Mucosa of gallbladder (tissue), 1 donor: ENCODE results near the gene LMAN2L. TPM values are rescaled to one million over a fixed set of nuclear protein-coding genes. Genes with fewer than 3 reads are reported as not detected.

Source experiments
- DNase-seq: peaks from one replicate; pipeline ENCODE4 v3.0.0-alpha.2; 2020; ENCODE audit warnings: low spot score
- total RNA-seq: library from RNA; stranded (reverse); gene quantifications from one replicate; pipeline ENCODE4 v1.2.1, GENCODE V29; 2021
- donor health status: DM: no; HTN: no; CAD: no.

The LMAN2L gene, protein sequence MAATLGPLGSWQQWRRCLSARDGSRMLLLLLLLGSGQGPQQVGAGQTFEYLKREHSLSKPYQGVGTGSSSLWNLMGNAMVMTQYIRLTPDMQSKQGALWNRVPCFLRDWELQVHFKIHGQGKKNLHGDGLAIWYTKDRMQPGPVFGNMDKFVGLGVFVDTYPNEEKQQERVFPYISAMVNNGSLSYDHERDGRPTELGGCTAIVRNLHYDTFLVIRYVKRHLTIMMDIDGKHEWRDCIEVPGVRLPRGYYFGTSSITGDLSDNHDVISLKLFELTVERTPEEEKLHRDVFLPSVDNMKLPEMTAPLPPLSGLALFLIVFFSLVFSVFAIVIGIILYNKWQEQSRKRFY
- 28.0 TPM for total RNA-seq

DNA sequence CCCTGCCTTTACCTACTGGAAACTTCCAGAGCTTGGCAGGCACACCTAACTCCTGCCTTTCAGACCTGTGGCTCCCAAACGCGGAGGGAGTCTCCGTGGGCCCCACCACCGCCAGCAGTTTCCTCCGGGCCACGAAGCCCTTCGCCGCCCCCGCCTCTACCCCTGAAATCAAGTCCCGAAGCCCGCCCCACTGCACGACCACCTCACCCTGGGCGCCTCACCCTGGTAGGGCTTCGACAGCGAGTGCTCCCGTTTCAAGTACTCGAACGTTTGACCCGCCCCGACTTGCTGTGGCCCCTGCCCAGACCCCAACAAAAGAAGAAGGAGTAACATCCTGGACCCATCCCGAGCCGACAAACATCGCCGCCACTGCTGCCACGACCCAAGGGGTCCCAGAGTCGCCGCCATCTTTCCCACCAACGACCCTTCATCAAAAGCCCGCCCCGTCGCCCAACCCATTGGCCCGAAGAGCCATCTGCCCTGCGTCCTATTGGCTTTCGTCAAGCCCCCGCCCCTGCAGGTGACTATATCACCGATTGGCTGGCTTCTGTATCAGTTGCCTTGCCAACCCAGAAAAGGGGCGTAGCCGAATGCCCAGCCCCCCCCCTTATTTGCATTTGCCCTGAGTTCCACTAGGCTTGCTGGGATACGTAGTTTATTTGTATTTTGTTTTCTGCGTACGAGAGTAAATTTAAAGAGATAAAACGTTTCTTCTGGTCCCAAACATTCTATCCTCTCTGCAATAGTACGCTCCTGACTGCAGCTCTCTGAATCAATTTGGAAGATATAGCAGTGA is at the start of gene LMAN2L:
LMAN2L (minus strand) TSS at position 432 of the 796 bp plus-strand sequence; CDS start at position 408, 24 bp downstream.
- peak; percentile 98 for DNase-seq

DNA sequence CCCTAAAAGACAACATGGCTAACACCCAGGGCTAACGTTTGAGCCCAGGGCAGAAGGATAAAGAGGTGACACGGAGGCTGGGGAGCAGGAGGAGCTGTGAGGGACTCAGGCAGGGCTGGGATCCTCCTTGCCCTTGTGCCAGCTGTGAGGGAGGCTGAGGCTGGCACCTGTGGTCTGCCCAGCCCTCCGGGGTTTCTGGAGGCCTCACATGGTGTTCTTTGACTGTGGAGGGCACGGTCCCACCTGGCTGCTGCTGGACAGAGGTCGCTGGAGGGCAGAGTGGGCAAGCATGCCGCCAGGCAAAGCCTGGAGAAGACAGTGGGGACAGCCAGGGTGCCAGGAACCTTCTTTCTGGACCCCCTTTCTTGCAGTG is 49.4 kb upstream of the LMAN2L start:
- DNase-seq, result no peak

DNA sequence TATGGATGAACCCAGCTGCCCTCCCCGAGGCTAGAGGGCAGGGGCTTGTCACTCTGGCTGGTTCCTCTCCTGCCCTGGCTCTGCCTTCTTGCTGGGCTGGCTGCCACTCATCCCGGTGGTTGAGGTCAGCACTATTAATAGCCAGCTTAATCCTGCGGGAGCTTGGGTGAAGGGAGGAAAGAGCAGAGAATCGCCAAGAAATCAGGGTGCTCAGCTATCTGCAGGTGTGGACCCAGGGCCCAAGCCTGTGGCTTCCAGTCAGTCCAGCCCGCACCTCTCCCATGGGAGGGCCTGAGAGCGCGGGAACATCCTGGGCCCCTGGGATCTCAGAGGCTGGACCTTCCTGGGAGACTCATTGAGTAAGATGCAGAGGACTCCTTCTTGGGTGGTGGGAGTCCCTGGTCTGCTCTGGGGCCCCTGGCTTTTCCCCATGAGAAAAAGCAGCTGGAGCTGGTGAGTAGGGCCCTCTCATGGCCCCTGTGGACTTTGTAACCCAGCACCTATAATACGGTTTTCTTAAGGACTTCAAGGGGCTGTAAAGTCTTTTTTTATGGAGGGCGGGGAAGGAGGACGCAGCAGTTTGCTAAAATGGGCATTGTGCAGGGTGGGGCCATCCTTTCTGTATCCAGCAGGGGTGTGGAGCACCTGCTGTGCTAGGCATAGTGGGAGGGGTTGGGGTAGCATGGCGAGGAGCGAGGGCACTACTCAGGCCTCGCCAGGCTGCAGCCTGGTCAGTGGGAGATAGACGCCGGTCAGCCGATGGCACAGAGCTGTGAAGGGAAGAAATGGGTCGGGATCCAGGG is 48.8 kb upstream of the LMAN2L start:
- no peak for DNase-seq

DNA sequence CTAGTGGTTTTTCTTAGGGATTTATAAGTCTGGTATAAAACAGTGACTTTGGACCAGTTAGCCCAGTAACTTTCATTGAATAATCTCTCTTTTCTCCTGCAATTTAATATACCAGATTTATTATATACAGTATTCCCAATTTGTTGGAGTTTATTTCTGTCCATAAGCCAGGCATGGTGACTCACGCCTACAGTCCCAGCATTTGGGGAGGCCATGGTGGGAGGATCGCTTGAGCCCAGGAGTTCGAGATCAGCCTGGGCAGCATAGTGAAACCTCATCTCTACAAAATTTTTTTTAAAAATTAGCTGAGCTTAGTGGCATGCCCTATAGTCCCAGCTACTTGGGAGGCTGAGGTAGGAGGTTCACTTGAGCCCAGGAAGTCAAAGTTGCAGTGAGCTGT is 47.5 kb upstream of the LMAN2L start:
- DNase-seq, result no peak

DNA sequence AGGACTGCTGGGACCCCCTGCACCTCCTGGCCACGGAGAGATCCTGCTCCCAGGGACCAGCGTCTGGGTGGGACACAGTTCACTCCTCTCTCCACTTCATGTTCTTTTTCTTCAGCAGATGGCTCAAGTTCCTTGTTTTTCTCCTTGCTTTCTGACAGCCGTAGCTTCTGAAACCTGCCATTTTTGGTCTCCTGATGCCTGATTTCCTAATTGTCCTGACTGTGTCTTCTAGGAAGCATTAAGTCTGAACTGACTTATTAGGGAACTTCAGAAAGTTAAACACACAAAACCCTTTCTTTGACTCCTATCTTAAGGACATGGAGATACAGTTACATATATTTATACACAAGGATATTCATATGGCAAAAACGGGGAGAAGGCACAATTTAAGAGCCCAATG is 43.5 kb upstream of the LMAN2L start:
- DNase-seq, result no peak

DNA sequence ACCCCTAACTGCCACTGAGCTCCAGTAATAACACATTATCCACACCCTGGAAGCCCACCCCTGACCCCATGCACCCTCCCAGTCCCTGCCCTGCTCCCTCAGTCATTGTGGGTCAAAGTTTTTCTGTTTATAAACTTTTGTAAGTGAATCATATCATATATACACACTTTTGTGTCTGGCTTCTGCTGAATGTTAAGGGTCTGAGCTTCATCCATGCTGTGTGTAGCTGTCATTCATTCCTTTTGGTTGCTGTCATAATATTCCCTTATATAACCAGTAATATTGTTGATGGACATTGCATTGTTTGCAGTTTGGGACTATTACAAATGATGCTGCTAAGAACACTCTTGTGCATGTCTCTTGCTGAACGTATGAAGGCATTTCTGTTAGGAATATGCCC is 35.3 kb upstream of the LMAN2L start:
- DNase-seq, result no peak

DNA sequence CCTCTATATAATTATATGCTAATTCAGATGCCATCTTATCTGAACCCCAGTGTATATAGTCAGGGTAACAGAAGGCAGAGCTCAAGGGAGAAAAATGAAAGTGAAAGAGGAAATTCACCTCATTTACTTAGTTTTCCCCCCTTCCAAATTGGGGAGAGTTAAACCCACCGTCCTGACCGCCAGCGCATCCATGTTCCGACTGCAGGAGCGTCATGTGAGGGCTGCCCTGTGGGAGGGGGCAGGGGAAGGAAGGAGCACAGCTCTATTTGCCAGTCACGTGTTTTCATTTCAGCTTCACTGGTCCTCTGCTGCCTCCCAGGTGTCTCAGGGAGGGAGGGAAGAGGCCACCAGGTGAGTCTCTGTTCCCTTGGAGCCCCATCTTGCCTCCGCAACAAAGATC is 34.1 kb upstream of the LMAN2L start:
- DNase-seq, result no peak

DNA sequence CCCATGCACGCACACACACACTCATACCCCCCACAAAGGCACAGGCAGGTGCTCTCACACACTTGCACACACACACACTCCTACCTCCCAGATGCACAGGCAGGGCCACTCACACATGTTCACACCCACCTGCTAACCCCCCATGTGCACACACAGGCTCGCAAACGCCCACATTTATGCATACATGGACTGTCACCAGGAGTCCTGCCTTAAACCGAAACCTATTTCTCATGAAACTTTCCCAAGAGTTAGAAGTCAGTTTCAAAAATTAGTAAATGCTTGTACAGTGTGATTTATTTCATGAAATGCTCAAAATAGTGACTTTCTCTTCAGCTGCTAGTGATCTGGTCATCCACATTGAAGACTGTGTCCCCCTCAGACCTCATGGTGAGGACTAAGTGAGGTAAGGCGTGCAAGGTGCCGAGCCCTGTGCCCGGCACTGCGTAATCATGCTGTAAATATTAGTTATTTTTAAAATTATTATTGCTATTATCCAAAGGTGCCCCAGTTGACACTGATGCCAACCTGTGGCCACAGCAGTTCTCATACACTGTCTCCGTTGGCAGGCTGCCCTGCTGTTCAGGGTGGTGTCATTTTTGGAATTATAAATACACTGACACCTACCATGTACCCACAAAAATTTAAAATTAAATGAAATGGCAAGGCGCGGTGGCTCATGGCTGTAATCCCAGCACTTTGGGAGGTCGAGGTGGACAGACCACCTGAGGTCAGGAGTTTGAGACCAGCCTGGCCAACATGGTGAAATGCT is 33.2 kb upstream of the LMAN2L start:
- no peak for DNase-seq

DNA sequence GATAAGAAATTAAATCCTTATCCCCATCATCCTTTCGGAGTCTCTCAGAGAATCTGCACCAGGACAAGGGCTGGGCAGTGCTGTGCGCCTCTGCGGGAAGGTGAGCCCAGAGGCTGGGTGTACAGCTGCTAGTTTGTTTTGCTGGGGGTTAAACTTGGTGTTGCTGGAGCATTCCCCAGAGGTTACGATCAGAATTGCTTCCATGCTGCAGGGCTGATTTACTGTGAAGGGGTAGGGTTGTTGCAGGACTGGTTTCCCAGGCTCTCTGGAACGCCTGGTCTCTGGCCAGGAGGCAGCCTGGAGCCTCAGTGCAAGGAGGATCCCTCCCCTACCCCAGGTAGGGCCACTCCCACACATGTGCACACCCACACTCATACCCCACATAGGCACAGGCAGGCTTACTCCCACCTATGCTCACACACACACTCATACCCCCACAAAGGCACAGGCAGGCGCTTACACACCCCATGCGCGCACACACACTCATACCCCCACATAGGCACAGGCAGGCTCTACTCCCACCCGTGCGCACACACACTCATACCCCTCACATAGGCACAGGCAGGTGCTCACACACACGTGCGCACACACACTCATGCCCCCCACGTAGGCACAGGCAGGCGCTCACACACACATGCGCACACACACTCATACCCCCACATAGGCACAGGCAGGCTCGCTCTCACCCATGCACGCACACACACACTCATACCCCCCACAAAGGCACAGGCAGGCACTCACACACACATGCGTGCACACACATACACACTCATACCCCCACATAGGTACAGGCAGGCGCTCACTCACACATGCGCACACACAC is 32.1 kb upstream of the LMAN2L start:
- DNase-seq, result peak; percentile 55

DNA sequence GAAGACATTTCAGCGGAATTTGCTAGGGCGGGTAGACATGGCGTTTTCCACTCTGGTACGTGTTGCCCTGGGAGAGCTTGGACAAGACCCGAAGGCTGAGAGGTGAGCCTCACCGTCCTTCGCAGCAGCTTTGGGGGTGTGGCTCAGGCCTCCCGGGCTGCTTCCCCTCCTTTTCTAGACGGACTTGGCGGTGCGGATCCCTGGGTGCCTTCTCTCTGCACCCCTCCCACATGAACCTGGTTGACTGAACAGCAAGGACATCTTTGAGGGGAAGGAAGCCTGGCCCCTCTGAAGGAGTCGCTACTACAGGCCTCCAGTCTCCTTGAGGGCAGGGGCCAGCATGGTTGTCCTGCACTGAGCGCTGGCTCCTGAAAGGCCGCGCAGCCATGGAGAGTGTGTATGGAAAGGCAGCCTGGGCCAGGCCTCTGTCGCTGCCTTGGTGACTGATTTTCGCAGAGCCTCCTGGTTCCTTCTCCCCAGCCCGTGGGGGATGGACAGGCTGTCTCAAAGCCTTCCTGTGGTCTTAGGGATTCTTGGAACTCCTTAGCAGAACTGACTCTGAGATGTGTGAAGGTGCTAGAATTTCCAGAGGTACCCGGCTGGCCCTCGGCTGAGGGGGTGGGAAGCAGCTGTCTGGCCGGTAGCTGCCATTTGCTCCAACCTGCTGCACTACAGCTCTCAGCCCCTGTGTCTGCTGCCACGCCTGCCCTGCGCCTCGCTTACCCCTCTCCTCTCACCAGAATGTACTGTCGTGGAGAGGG is 30.8 kb upstream of the LMAN2L start:
- DNase-seq, result no peak

DNA sequence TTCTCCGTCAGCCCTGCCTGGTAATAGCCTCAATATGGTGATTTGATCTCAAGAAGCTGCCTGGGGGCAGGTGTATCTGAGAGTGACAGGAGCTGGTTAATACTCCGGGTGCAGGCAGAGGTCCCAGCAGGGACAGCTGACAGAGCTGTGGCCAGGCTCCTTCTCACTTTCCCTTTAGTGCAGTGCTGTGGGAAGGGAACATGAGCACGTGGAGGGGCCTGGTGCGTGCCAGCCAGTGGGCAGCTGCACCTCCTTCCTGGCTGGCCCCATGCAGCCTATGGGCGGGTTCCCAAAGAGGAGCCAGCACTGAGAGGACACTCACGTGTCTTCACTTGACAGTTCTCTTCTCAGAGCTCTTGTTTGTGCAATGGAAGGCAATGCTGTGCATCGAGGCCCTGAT is 29.9 kb upstream of the LMAN2L start:
- no peak for DNase-seq

DNA sequence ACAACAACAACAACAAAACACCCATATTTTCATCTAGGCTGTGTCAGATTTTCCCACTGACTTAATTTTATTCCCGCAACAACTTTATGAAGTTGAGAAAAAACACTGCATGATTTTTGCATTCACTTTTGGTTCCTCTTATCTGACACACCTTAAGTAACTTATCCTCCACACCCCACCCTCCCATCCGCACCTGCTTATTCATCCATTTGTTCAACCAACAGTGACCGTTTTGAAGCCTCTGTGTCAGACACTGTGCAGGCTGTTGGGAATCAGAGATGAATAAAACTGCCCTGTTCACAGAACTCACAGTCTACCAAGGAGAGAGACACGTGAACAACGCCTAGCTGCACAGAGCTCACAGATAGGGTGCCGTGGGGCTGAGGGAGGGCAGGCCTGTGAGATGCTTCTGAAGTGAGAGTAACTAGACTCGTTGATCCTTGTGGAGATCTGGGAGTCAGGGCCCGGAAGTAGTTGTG is 28.3 kb upstream of the LMAN2L start:
- no peak for DNase-seq

DNA sequence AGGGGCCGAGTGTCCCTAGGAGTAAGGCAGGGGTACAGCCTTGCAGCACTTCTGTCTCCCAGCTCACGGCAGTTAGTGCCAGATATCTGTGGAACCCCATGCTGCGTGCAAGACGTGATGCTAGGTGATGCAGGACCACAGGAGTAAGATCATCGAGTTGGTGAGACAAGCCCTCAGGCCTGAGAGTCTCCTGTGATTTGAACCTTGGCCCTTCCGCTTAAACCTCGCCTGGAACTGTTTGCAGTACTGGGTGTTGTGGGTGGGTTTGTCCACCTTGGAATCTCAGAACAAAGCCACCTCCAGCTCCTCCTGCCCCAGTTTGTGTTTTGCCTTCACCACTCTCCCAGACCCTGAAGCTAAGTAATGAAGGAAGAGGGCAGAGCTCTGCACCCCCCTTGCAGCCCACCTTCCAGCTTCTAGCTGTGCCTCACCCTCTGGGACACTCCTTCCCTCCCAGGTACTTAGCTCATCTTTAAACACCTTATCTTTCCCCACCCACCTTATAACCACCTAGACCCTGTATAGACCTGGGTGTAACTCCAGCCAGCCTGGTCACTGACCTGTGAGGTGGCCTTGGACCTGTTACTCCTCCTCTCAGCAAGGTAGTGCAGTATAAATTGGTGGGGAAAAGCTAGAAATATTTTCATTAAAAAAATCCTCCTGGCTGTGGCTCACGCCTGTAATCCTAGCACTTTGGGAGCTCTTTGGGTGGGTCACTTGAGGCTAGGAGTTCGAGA is 27.4 kb upstream of the LMAN2L start:
- DNase-seq, result no peak

DNA sequence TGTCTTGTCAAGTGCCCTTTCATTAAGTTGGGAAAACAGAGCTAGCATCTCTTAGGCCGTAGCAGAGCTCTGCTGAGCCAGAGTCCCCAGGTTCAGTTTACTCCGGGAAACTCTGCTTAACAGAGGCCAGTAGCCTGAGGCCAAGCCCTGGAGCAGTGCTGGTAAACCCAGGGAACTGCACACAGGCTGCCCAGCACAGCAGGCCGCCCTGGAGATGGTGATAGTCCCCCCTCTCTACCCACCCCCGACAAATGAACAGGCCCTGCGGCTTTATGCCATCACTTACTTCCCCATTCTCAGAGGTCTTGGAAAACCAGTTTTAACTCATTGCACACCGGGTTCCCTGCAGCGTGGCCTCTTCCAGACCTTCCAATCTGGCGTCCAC is 24.4 kb upstream of the LMAN2L start:
- DNase-seq, result no peak

DNA sequence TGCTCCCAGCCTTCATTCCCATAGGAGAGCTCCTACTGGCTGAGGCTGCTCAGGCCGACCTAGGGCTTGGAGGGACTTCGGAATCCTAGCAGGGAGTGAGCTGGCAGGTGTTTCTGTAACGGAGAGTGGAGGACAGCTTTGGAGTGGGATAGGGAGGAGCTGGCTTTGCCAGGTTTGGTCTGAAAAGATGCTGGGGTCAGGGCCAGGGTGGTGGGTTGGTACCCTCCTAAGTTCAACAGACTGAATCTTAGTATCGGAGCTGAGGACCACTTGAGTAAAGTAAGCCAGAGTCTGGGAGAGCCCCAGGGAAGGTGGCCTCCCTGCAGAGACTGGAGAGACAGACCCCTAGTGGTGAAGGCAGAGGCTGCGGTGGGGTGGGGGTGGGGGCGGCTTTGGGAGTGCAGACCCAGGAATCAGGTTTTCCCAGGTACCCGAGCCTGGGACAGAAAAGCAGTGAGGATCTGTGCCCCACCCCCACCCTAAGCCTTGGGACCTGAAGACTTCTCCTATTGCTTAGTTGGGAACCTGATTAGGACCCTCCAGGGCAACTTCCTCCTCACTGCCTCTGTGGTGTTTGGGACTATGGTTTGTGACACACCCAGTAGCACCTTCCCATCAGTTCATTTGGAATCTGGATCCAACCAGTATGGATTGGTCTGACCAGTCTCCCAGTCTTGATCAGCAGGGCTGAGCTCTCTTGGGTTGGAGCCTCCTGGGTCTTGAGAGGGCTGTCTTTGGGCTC is 23.8 kb upstream of the LMAN2L start:
- no peak for DNase-seq

DNA sequence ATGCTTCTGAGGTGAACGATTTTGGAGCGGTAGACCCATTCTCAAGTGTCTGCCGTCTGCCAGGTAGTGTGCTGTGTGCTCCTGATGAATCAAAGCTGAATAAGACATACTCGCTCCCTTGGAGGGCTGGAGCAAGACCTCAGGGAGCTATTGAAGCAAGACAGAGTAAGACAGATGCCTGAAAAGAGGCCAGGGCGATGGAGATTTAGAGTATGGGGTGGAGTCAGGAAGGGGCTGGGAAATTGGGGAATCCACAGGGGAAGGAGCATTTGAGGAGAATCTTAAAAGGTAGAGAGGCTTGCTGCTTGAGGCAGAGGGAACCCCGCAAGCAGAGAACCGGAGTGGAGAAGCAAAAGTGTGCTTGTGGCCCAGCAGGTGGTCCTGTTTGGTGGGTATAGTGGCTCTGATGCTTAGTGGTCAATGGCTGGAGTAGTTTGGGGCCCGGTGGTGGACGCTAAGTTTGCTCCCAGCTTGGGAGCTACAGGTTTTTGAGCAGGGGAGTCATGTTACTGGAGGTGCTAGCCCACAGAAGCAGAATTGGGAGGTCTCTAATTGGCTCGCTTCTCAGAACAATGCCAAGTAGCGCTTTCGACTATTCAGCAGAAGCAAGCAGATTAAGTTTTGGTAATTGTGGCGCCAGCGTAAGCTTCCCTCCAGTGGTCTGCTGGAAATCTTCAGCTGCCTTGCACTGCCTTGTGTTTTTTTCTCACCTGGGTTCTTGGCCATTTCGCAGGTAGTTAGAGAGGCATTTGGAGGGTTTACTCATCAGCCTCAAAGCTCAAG is 22.9 kb upstream of the LMAN2L start:
- no peak for DNase-seq

DNA sequence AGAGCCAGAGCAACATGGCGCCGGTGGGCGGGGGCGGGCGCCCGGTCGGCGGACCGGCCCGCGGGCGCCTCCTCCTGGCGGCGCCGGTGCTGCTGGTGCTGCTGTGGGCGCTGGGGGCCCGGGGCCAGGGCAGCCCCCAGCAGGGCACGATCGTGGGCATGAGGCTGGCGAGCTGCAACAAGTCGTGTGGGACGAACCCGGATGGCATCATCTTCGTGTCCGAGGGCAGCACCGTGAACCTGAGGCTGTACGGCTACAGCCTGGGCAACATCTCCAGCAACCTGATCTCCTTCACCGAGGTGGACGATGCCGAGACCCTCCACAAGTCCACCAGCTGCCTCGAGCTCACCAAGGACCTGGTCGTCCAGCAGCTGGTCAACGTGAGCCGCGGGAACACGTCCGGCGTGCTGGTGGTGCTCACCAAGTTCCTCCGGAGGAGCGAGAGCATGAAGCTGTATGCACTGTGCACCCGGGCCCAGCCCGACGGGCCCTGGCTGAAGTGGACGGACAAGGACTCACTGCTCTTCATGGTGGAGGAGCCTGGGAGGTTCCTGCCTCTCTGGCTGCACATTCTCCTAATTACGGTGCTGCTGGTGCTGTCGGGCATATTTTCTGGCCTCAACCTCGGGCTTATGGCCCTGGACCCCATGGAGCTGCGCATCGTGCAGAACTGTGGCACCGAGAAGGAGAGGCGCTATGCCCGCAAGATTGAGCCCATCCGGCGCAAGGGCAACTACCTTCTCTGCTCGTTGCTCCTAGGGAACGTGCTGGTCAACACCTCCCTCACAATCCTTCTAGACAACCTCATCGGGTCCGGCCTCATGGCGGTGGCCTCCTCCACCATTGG is 21.3 kb upstream of the LMAN2L start:
- peak; percentile 14 for DNase-seq
